NCI-H2029 treated with DMSO at 0.1 percent for 48 hours (cell line): ENCODE measurements around the gene CHTF8.
"Not testable (repeated sequence)": the region's sequence is repeated elsewhere in the genome, so short reads cannot be mapped to it uniquely, and the experiment has no call there.

Experiments
- DNase-seq: peaks from one replicate; lab custom pipeline; 2025; lab: John Stamatoyannopoulos, UW

CHTF8 gene

GRCh38 chr16:69132424-69133252 lies at the start of gene CHTF8, which contains the start of gene UTP4:
CHTF8 (minus strand) TSS chr16:69132588; CDS start chr16:69121458, 11,130 bp downstream.
UTP4 (plus strand) TSS chr16:69132649; CDS start chr16:69133460, 811 bp downstream.
- DNase-seq: no peak

- DNase-seq: no peak
Observed at GRCh38 chr16:69180011-69180338, 47.6 kb upstream of the CHTF8 start.

- DNase-seq: peak; percentile 61
Observed at GRCh38 chr16:69179328-69180010, 47.1 kb upstream of the CHTF8 start.

GRCh38 chr16:69176033-69176800 lies 43.8 kb upstream of the CHTF8 start:
- no peak for DNase-seq

GRCh38 chr16:69171325-69172084 lies 39.1 kb upstream of the CHTF8 start:
- DNase-seq: no peak

GRCh38 chr16:69169607-69170352 lies 37.4 kb upstream of the CHTF8 start:
- no peak for DNase-seq

GRCh38 chr16:69169051-69169450 lies 36.7 kb upstream of the CHTF8 start:
- DNase-seq: no peak

GRCh38 chr16:69166946-69167930 lies 34.9 kb upstream of the CHTF8 start:
- DNase-seq: no peak

- no peak for DNase-seq
Observed at GRCh38 chr16:69166221-69166833, 33.9 kb upstream of the CHTF8 start.

GRCh38 chr16:69165584-69165983 lies 33.2 kb upstream of the CHTF8 start:
- DNase-seq: no peak

GRCh38 chr16:69160192-69160591 lies 27.8 kb upstream of the CHTF8 start:
- no peak for DNase-seq

GRCh38 chr16:69157196-69157595 lies 24.8 kb upstream of the CHTF8 start:
- no peak for DNase-seq

GRCh38 chr16:69150146-69150865 lies 17.9 kb upstream of the CHTF8 start:
- DNase-seq: peak; percentile 27

- DNase-seq: not testable (repeated sequence)
Observed at GRCh38 chr16:69149621-69150020, 17.2 kb upstream of the CHTF8 start.

- no peak for DNase-seq
Observed at GRCh38 chr16:69145658-69146057, 13.3 kb upstream of the CHTF8 start.

GRCh38 chr16:69143116-69143515 lies 10.7 kb upstream of the CHTF8 start:
- no peak for DNase-seq

- no peak for DNase-seq
Observed at GRCh38 chr16:69141936-69142335, 9.5 kb upstream of the CHTF8 start.

- no peak for DNase-seq
Observed at GRCh38 chr16:69141014-69141413, 8.6 kb upstream of the CHTF8 start.

GRCh38 chr16:69139464-69139863 lies 7.1 kb upstream of the CHTF8 start:
- not testable (repeated sequence) for DNase-seq
